Measurements from ENCODE around the gene PIH1D2.

GRCh38 chr11:112121981-112122615 lies 48.3 kb upstream of the PIH1D2 start:
- TF ChIP-seq POLR2A (IDR thresholded peaks at IDR 0.05), result no peak
- TF ChIP-seq, protein P1, sequence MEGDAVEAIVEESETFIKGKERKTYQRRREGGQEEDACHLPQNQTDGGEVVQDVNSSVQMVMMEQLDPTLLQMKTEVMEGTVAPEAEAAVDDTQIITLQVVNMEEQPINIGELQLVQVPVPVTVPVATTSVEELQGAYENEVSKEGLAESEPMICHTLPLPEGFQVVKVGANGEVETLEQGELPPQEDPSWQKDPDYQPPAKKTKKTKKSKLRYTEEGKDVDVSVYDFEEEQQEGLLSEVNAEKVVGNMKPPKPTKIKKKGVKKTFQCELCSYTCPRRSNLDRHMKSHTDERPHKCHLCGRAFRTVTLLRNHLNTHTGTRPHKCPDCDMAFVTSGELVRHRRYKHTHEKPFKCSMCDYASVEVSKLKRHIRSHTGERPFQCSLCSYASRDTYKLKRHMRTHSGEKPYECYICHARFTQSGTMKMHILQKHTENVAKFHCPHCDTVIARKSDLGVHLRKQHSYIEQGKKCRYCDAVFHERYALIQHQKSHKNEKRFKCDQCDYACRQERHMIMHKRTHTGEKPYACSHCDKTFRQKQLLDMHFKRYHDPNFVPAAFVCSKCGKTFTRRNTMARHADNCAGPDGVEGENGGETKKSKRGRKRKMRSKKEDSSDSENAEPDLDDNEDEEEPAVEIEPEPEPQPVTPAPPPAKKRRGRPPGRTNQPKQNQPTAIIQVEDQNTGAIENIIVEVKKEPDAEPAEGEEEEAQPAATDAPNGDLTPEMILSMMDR (IDR thresholded peaks at IDR 0.05), result no peak
